ENCODE data around the gene INHA.
A peak's percentile ranks its signal among the peaks of the same experiment; 100 is the strongest.

The INHA gene, protein sequence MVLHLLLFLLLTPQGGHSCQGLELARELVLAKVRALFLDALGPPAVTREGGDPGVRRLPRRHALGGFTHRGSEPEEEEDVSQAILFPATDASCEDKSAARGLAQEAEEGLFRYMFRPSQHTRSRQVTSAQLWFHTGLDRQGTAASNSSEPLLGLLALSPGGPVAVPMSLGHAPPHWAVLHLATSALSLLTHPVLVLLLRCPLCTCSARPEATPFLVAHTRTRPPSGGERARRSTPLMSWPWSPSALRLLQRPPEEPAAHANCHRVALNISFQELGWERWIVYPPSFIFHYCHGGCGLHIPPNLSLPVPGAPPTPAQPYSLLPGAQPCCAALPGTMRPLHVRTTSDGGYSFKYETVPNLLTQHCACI

DNA sequence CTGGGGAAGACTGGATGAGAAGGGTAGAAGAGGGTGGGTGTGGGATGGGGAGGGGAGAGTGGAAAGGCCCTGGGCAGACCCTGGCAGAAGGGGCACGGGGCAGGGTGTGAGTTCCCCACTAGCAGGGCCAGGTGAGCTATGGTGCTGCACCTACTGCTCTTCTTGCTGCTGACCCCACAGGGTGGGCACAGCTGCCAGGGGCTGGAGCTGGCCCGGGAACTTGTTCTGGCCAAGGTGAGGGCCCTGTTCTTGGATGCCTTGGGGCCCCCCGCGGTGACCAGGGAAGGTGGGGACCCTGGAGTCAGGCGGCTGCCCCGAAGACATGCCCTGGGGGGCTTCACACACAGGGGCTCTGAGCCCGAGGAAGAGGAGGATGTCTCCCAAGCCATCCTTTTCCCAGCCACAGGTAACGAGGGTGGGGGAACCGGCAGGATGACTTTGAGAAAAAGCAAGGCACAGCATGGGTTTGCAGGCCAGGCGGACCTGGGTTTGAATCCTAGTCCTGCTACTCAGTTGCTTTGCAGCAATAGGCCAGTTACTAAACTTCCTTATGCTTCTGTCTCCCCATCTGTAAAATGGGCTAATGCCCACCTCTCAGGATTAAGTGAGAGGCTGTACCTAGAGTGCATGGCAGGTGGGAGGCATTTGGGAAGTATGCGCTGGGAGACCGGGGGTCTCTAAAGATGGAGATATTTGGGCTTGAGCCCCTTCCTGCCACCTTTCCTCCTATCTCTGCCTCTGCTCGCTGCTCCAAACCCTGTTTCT, at the start of gene INHA:
Gene INHA (plus strand): TSS at position 74 of the 765 bp plus-strand sequence. CDS start 65 bp downstream, at position 139.
- no peak for DNase-seq (ENCODE audit: low spot score)

DNA sequence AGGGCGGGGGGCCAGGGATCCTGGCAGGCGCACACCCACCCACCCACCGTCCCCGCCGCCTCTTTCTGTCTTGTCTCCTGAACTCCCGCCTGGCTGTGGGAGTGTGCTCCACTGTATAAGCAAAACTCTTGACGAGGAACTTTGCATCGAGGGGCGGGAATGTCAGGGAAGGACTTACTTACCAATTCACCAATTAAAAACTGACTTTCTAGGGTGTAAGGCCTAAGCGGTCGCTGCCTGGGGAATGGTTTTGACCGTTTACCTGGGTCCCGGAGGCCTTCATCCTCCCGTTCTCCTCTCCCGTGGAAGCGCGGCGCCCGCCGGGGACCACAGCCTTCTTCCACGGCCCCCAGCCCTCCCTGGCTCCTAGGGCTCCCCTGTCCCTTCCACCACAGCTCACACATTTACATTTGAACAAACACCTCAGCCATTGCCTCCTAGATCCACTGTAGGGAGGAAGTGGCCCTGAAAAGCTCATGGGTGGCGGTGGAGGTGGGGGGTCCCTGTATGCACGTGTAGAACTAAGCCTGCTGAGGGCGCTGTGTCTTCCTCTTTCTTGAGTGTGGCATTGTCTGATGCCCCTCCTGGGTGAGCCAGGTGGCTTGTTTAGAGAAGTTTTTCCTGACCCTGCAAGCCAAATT, 49.0 kb upstream of the INHA start:
- no peak for DNase-seq (ENCODE audit: low spot score)

DNA sequence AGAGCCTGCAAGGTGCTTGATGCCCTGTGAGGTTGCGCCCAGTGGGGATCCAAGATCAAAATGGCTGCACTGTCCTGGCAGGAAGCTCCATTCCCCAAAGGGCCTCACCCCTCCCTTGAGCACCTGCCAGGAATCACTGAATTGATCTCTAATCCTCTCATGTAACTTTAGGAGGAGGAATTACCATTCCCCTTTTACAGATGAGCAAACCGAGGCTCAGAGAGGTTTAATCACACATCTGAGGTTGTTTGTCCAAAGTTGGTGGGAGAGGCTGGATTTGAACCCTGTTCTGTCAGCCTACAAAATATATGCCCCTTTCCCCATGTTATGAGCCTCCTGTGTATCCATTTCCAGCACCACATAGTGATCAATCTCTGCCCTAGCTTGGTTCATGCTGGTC, 47.3 kb upstream of the INHA start:
- no peak for DNase-seq (ENCODE audit: low spot score)

DNA sequence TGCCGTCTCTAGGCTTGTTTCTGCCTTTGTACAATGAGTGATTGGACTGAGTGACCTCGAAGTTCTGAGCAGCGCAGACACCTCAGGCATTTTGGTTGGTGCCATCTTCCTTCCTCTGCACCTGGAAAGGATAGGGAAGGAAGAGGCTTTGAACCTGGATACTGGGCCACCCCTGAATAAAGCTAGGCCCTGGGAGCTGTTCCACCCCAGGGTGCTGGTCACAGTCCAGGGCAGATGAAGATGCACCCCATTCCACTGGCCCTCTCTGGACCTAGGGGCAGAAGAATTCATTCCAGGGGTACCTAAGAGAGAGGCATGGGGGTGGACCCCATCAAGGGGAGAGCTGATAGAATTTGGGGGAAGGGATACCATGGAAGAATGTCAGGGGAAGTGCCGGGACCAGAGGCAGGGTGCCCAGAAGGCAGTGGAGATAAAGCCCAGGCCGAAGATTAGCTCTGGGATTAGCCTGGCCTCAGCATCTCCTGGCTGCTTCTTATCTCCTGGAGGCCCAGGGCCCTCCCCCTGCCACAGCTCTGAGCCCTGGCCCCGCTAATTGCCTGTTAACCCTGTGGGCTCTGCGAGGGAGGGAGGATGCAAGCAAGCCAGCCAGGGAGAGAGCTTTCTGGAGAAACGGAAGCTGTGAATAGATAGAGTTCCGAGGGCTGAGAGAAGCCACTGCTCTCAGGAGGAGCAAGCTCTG, 46.4 kb upstream of the INHA start:
- no peak for DNase-seq (ENCODE audit: low spot score)

DNA sequence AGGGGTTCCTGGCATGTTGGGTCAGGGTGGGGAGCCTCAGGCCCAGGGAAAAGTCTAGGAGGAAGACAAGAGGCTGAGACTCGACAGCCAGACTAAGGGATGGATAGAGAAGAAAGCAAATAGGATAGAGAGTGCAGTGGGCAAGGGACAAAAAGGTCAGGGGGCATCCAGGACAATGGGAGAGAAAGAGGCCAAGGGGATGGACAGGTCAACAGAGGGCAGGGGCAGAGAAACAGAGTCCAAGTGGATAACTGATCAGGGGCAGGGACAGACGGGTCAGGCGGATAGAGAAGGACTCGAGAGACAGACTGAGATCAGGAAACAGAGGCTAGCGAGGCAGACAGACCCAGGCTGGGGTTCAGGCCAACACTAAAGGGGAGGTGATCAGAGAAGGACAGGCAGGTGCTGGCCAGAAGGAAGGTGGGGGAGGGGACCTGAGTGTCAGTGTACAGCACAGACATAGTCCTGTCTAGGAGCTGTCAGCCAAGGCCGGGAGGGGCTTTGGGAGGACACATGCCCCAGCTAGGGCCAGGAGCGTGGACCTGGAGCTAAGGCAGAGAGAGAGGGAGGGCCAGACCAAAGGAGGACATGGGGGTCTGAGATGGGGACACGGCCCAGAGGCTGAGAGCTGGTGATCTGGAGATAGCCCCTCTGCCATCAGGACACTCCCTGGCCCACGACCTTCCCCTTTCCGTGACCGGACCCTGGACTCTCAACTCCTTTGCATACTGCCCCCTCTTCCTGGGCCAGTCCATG, 45.6 kb upstream of the INHA start:
- DNase-seq (ENCODE audit: low spot score): no peak

DNA sequence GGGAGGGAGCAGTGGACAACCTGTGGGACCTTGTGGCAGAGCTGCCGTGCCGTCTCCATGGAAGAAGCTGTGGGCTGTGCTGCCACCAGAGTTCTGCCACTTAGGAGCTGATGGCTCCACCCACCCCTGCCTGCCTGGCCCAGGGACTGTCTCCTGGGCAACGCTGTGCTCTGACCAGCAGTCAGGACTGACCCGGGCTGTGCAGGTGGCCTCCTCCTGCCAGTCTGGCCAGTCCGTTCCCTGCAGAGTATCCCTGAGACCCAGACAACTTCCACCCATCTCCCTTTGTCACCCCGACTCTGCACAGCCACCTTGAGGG, 45.1 kb upstream of the INHA start:
- no peak for DNase-seq (ENCODE audit: low spot score)

DNA sequence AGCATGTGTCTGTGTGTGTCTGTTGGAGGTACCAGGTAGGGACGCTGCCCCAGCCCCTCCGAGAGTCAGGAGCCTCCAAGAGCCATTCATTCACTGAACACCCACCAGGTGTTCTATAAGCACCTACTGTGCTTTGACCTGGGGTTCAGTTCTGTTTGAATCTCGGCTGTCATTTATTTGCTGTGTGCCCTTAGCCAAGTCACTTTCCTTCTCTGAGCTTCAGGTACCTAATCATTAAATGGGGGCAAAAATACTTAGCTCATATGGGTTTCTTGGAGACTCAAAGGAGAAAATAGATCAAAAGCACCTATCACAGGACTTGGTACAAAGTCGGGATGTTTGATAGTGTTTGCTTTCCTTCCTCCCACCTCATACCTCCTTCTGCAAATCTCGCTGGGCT, 44.6 kb upstream of the INHA start:
- DNase-seq (ENCODE audit: low spot score): no peak

DNA sequence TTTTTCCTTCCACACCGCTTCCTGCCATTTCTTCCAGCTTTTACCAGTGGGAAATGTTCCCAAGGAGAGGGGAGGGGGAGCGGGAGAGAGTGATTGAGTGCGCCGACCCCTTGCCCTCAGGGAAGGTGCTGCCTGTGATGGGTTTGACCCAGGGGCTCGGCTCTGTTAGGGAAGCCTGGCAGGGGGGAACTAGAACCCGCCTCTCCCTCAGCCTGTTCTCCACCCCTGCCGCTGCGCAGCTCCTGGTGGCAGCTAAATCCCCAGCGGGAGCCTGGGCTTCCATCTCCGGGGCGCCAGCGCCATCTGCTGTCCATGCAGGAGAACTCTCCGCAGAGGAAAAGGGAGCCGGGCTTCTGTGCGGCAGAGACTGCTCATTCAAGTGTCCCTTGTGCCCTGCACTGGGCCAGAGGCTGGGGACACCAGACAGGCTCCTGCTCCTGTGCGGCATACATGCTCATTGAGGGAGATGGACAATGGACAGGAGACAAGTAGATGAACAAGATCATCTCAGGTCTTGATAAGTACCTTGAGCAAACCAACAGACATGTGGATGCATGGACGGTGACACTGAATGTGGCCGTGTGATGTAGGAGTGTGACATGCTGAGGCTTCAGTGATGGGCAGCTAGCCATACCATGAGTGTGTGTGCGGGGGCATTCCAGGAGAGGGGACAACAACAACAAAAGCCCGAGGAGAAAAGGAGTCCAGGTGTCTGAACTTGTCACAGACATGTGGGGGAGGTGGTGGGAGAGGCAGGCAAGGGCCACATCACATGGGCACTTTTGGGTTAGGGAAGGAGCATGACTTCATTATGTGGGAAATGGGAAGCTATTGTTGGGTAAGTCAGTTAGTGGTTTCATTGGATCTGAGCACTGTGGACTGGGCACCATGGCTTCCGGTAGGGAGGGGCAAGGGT, 41.8 kb upstream of the INHA start:
- DNase-seq (ENCODE audit: low spot score): peak; percentile 83

DNA sequence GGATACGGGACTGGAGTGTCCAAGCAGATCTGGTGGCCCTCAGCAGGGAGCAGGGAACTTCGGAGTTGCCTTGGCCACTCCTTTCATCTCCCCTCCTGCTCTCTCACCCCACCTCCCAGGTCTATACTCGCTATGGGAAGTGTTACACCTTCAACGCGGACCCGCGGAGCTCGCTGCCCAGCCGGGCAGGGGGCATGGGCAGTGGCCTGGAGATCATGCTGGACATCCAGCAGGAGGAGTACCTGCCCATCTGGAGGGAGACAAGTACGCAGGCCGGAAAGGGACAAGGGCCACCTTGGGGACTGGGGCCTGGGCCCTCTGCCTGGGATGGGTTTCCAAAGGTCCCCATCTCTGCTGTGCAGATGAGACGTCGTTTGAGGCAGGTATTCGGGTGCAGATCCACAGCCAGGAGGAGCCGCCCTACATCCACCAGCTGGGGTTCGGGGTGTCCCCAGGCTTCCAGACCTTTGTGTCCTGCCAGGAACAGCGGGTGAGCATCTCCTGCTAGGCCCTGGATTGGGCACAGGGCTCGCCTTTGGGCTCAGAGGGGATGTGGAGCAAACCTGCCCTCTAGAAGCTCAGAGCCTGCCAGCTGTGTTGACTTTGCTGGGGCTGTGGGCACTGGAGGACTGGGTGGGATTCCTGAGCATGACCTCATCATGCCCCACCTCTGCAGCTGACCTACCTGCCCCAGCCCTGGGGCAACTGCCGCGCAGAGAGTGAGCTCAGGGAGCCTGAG, 40.3 kb upstream of the INHA start:
- no peak for DNase-seq (ENCODE audit: low spot score)

DNA sequence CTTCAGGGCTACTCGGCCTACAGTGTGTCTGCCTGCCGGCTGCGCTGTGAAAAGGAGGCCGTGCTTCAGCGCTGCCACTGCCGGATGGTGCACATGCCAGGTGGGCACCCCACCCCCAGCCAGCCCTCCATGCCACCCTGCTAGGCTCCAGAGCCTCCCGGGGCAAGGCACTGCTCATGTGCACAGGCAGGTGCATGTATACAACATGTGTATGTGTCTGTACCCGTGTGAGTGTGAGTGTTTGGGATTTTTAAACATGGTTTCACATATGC, 39.8 kb upstream of the INHA start:
- no peak for DNase-seq (ENCODE audit: low spot score)

DNA sequence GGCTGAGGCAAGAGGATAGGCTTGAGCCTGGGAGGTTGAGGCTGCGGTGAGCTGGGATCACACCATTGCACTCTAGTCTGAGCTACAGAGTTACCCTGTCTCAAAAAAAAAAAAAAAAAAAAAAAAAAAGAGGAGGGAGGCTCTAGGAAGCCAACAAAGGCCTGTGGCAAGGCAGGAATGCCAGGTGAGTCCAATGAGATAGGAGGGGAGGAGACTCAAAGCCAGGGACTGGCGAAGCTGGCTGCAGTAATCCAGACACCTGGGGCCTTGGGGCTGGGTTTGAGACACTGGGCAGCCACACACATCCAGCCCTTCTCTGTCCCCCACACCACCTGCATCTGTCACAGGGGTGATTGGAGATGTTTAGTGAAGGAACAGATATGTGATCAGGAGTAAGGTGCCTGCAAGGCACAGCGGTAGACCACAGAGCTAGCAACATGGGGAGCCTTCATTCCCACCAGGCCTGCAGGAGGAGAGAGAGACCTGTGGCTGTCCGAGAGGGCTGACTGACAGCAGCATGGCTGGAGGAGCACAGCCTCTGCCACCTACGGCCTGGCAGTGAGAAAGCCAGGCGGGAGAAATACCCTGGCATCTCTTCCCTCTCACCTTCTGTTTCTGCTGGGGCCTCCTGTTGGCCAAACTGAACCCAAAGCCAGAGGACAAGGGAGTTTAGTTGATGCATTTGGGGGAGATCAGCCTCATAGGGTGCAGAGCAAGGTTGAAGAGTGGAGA, 38.0 kb upstream of the INHA start:
- DNase-seq (ENCODE audit: low spot score): no peak

DNA sequence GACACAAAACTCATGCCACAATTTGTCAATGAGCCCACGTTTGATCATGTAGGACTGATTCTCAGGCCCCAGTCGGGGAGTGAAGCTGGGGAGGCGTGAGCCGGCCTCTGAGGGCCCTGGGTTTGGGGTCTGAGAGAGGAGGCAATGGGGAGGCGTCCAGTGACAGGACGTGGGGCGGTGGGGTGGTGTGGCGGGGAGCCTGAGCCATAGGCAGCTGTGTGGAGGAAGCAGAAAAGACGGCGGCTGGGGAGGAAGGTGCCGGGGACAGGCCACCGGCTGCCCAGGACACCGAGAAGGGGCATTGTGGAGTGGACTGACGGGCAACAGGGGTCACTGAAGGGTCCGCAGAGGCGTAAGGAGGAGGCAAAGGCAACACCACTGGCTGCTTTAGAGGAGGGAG, 35.7 kb upstream of the INHA start:
- DNase-seq (ENCODE audit: low spot score): no peak

DNA sequence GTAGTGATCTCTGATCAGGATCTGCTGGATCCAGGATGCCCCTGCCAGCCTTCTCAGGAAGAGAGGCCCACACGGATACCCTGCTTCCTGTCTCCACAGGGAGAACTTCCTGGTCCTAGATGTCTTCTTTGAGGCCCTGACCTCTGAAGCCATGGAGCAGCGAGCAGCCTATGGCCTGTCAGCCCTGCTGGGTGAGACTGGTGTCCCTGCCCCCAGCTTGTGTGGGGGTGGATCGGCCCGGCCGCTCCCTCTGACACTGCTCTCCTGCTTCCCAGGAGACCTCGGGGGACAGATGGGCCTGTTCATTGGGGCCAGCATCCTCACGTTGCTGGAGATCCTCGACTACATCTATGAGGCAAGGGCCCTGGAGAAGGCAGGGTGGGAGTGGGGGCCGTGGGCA, 35.1 kb upstream of the INHA start:
- no peak for DNase-seq (ENCODE audit: low spot score)

DNA sequence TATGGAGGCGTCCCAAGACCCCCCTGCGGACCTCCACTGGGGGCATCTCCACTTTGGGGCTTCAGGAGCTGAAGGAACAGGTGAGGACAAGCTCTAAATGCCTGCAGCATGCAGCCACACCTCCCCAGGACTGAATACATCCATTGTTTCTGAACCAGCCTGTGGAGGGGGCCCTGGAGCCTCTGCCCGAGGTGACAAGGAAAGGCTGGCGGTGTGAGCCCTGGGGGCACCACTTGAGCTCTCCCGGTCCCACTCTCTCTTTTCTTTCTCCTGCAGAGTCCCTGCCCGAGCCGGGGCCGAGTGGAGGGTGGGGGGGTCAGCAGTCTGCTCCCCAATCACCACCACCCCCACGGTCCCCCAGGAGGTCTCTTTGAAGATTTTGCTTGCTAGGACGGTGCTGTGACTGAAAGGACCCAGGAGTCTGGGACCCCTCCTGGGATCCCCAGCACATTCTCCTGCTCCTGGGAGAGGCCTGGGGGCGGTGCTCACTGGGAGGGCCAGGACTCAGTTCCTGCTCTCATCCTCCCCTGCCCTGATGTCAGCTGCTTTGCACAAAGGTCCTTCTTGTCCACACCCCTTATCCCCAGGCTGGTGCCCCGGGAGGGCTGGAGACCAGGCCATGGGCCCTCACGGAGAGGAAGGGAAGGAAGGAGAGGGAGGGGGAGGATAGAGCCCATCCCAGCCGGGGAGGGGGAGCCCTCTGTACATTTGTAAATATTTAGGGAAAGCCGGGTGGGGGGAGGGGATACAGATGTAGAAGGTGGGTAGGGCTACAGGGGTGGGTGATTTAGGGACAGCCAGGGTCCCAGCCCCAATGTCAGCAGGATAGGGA, 34.2 kb upstream of the INHA start:
- DNase-seq (ENCODE audit: low spot score): no peak

DNA sequence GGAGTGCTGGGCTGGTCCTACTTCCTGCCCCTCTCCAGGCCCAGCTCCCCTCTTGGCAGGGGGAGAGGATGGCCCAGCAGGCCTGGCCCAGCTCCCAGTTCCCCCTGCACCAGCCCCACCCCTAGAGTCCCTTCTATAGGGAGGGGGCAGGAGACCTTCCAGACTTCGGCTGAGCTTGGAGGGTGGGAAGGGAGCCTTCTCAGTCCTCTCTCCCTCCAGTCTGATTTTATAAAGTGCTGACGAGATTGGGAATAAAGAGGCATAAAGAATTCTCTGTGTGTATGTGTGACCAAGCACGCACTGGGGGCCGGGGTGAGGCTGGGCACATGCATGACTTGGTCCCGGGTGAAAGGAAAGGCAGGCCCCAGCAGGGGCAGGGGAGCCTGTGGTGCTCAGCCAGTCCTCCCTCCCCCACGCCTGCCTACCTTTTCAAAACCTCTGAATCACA, 33.6 kb upstream of the INHA start:
- DNase-seq (ENCODE audit: low spot score): no peak

DNA sequence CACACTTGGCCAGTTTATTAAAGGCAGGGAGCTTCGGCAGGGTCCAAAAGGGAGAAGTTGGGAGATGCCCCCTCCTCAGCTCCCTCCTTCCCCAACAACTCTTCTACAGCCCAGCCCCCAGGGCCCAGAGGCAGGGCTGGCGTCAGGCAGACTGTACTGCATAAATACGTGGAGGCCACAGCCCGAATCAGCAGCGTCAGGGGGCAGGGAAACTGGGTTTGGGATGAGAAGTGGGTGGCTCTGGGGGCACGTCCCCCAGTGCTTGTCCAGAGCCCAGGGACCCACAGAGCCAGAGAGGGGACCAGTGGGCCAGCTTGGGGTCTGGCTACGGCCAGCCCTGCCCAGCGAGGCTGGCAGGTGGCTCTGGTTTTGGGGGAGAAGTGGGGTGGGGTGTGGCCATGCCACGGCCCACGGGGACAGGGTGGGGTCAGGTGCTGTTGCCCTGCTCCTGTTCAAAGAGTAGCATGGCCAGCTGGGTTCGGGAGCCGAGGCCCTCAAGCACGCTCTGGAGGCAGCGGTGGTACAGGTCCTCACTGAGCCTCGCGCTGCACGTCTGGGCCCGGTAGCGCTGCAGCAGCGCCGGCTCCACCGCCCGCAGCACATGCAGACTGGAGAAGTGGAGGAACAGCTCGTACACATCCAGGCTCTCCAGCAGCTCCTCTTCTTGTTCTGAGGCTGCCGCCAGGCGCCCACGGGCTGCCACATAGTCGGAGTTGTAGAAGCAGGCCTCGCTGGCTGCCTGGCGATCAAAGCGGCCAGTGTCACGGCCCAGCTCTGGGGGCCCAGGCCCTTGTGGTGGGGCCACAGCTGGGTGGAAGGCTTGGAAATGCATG, 32.9 kb upstream of the INHA start:
- DNase-seq (ENCODE audit: low spot score): no peak

DNA sequence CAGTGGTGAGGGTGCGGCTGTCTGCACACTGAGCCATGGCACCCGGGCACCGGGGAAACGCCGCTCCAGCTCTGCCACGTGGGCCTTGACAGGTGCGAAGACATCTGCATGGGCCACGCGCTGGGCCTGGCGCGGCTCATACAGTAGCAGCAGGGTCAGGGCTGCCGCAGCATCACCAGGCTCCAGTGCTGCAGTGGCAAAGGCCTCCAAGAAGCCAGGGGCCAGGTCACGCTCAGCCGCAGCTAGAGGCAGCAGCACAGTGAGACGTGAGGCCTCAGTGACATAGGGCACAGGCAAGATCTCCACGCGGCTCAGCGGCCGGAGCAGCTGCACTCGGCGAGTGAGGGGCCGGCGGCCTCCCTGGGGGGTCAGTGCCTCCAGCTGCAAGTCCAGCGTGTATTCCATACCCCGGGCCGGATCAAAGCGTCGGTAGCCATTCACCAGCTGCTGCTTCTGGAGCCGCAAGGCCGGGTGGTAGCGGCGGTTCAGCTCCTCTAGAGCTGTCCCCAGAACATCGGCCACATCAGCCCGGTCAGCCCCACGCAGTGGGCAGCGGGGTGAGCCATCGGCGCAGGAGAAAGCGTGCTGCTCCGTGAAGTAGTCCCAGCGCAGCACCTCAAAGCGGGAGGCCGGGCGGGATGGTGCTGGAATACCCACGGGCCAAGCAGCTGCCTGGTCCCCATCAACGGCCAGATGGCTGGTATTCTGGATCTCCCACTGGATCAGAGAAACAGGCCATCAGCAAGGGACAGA, 32.0 kb upstream of the INHA start:
- no peak for DNase-seq (ENCODE audit: low spot score)

All from hematopoietic multipotent progenitor cell treated with erythropoietin and hydrocortisone succinate and interleukin-3 and kit ligand, for 17 days (in vitro differentiated cells).